Neural cell (in vitro differentiated cells): ENCODE results near the gene LAPTM5.

Source experiments
- CTCF ChIP-seq: fragments of 450-650 bp; IDR thresholded peaks from 2 replicates; pipeline ENCODE4 v1.5.1; 2014; ENCODE audit warnings: antibody characterized with exemption, mild to moderate bottlenecking, moderate library complexity; ENCODE audit not compliant: poor library complexity, severe bottlenecking
- POLR2AphosphoS5 ChIP-seq: IDR thresholded peaks from 2 replicates; pipeline ENCODE4 v1.6.1; 2012
- RAD21 ChIP-seq: fragments of 450-650 bp; conservative IDR thresholded peaks from 2 replicates; pipeline ENCODE4 v1.6.1; 2014; ENCODE audit warnings: antibody characterized with exemption, mild to moderate bottlenecking, moderate library complexity
- TAF1 ChIP-seq: IDR thresholded peaks from 2 replicates; pipeline ENCODE4 v1.6.1; 2012; ENCODE audit warnings: low read depth

- TF ChIP-seq POLR2AphosphoS5 (no peak), RAD21 (no peak), TAF1 (no peak), CTCF (no peak)
These were observed 12.3 kb downstream of the LAPTM5 start for GRCh38 chr1:30745156-30745833.
